ENCODE results near the gene TNIP2.
"Not testable (repeated sequence)": the region's sequence is repeated elsewhere in the genome, so short reads cannot be mapped to it uniquely, and the experiment has no call there.

The TNIP2 gene

GRCh38 chr4:2767705-2768074 lies 11.6 kb upstream of the TNIP2 start:
- DNase-seq: no peak

GRCh38 chr4:2767046-2767704 lies 11.0 kb upstream of the TNIP2 start:
- no peak for DNase-seq

GRCh38 chr4:2765832-2766526 lies 9.8 kb upstream of the TNIP2 start:
- no peak for DNase-seq

- no peak for DNase-seq
Measured at GRCh38 chr4:2763511-2763967, 7.4 kb upstream of the TNIP2 start.

GRCh38 chr4:2762486-2763370 lies 6.6 kb upstream of the TNIP2 start:
- not testable (repeated sequence) for DNase-seq

- DNase-seq: no peak
Measured at GRCh38 chr4:2762048-2762447, 5.9 kb upstream of the TNIP2 start.

- no peak for DNase-seq
Measured at GRCh38 chr4:2761035-2761923, 5.1 kb upstream of the TNIP2 start.

GRCh38 chr4:2757426-2757825 lies 1.3 kb upstream of the TNIP2 start:
- no peak for DNase-seq

GRCh38 chr4:2756691-2757350 lies 685 bp upstream of the TNIP2 start:
- DNase-seq: no peak

GRCh38 chr4:2754848-2755819 lies 1.0 kb downstream of the TNIP2 start:
- no peak for DNase-seq

GRCh38 chr4:2753436-2753835 lies 2.7 kb downstream of the TNIP2 start:
- no peak for DNase-seq

GRCh38 chr4:2750719-2751605 lies 5.2 kb downstream of the TNIP2 start:
- DNase-seq: no peak

GRCh38 chr4:2746891-2747695 lies 9.0 kb downstream of the TNIP2 start:
- DNase-seq: no peak

GRCh38 chr4:2745981-2746806 lies 9.9 kb downstream of the TNIP2 start:
- DNase-seq: no peak

- DNase-seq: no peak
Measured at GRCh38 chr4:2745516-2745915, 10.6 kb downstream of the TNIP2 start.

GRCh38 chr4:2744576-2745270 lies 11.4 kb downstream of the TNIP2 start:
- DNase-seq: no peak
